HepG2 (cell line): ENCODE measurements around the gene TSPAN31. TPM values are rescaled to one million over a fixed set of nuclear protein-coding genes. Genes with fewer than 3 reads are reported as not detected.

Experiments used
- BCL6 ChIP-seq: IDR thresholded peaks from 2 replicates; pipeline ENCODE4 v1.6.1; 2016; ENCODE audit warnings: missing genetic modification reagents, missing compliant biosample characterization
- CREBL2 ChIP-seq: sonication (generic); formaldehyde crosslinking; IDR thresholded peaks from 2 replicates; pipeline ENCODE4 v1.8.1; 2023; ENCODE audit warnings: missing genetic modification reagents, mild to moderate bottlenecking, borderline replicate concordance
- FLYWCH1 ChIP-seq: sonication (generic); formaldehyde crosslinking; IDR thresholded peaks from 2 replicates; pipeline ENCODE4 v1.8.1; 2023; ENCODE audit warnings: mild to moderate bottlenecking, missing genetic modification reagents
- HMGXB3 ChIP-seq: sonication (generic); formaldehyde crosslinking; IDR thresholded peaks from 2 replicates; pipeline ENCODE4 v1.4.0; 2020; ENCODE audit warnings: missing genetic modification reagents, borderline replicate concordance
- MAF1 ChIP-seq: sonication (generic); formaldehyde crosslinking; IDR thresholded peaks from 2 replicates; pipeline ENCODE4 v1.5.0; 2020; ENCODE audit warnings: missing genetic modification reagents, borderline replicate concordance
- MATR3 ChIP-seq: sonication (generic); formaldehyde crosslinking; IDR thresholded peaks from 2 replicates; pipeline ENCODE4 v1.4.0; 2020; ENCODE audit warnings: missing genetic modification reagents
- NFE2 ChIP-seq: sonication (generic); formaldehyde crosslinking; IDR thresholded peaks from 2 replicates; pipeline ENCODE4 v1.4.0; 2020; ENCODE audit warnings: missing genetic modification reagents
- NFRKB ChIP-seq: fragments of 450-650 bp; IDR thresholded peaks from 2 replicates; pipeline ENCODE4 v1.6.1; 2017
- PLRG1 ChIP-seq: fragments of 450-650 bp; conservative IDR thresholded peaks from 2 replicates; pipeline ENCODE4 v1.6.1; 2016
- POLR2G ChIP-seq: fragments of 200-400 bp; formaldehyde crosslinking; IDR thresholded peaks from 2 replicates; pipeline ENCODE4 v1.6.1; 2018; ENCODE audit warnings: mild to moderate bottlenecking, low read depth, low read length, moderate library complexity
- SIN3B ChIP-seq: fragments of 150-350 bp; IDR thresholded peaks from 2 replicates; pipeline ENCODE4 v1.6.1; 2014; ENCODE audit warnings: low read length
- SIX4 ChIP-seq: sonication (generic); formaldehyde crosslinking; IDR thresholded peaks from 2 replicates; pipeline ENCODE4 v1.4.0; 2020; ENCODE audit warnings: missing genetic modification reagents
- TOPORS ChIP-seq: sonication (generic); formaldehyde crosslinking; IDR thresholded peaks from 2 replicates; pipeline ENCODE4 v1.8.0; 2023; ENCODE audit warnings: mild to moderate bottlenecking, missing genetic modification reagents
- ZNF24 ChIP-seq: fragments of 450-650 bp; IDR thresholded peaks from 2 replicates; pipeline ENCODE4 v1.6.1; 2017; ENCODE audit warnings: antibody characterized with exemption, mild to moderate bottlenecking
- ZNF530 ChIP-seq: sonication (generic); formaldehyde crosslinking; IDR thresholded peaks from 2 replicates; pipeline ENCODE4 v1.5.0; 2020; ENCODE audit warnings: low read depth, mild to moderate bottlenecking, missing genetic modification reagents
- ZNF572 ChIP-seq: sonication (generic); formaldehyde crosslinking; IDR thresholded peaks from 2 replicates; pipeline ENCODE4 v1.5.1; 2020; ENCODE audit warnings: mild to moderate bottlenecking, missing genetic modification reagents
- ZNF674 ChIP-seq: sonication (generic); formaldehyde crosslinking; IDR thresholded peaks from 2 replicates; pipeline ENCODE4 v1.5.0; 2020; ENCODE audit warnings: low read depth, mild to moderate bottlenecking, missing genetic modification reagents
- ZNF704 ChIP-seq: sonication (generic); formaldehyde crosslinking; IDR thresholded peaks from 2 replicates; pipeline ENCODE4 v1.8.1; 2023; ENCODE audit warnings: mild to moderate bottlenecking, inconsistent platforms, moderate library complexity, missing genetic modification reagents, borderline replicate concordance
- ZNF776 ChIP-seq: sonication (generic); formaldehyde crosslinking; IDR thresholded peaks from 2 replicates; pipeline ENCODE4 v1.4.0; 2020; ENCODE audit warnings: mild to moderate bottlenecking, missing genetic modification reagents
- ZSCAN30 ChIP-seq: sonication (generic); formaldehyde crosslinking; IDR thresholded peaks from 2 replicates; pipeline ENCODE4 v1.5.0; 2020; ENCODE audit warnings: mild to moderate bottlenecking, missing genetic modification reagents
- polyA plus RNA-seq, 8 experiments: library from polyadenylated mRNA; depleted of rRNA in 3 of 8; stranded (reverse) in 7 of 8; unstranded in 1 of 8; fragments of >200 nt; fragmentation: Illumina TruSeq in 4 of 8; extraction: Trizol in 4 of 8; gene quantifications; 2 replicates each; pipeline versions ENCODE4 v1.2.1 to v1.2.3, GENCODE V29; 2011 to 2016; ENCODE audit warnings: low read depth in 4 of 8, missing spikeins in 1 of 8, mixed read lengths in 1 of 8; ENCODE audit not compliant: insufficient read depth in 1 of 8
- total RNA-seq, 5 experiments: library from RNA; depleted of rRNA; stranded (reverse); fragments of >200 nt; fragmentation: Illumina TruSeq; extraction: Trizol; gene quantifications; 2 replicates each; pipeline ENCODE4 v1.2.3, GENCODE V29; 2016; ENCODE audit warnings: low read depth in 1 of 5
- TF ChIP-seq, protein P1 (sequence below): sonication (generic); formaldehyde crosslinking; IDR thresholded peaks from 2 replicates; pipeline ENCODE4 v1.4.0; 2020; ENCODE audit warnings: missing genetic modification reagents
- TF ChIP-seq, protein P2 (sequence below): IDR thresholded peaks from 2 replicates; pipeline ENCODE4 v1.6.1; 2018; ENCODE audit warnings: missing genetic modification reagents, mild to moderate bottlenecking, missing compliant biosample characterization

Gene TSPAN31
- total and polyA plus RNA-seq, 2 of the 13 experiments (the other 11 are each of a cell fraction or from before 2014, with no cell fraction given): 10.4 to 24.6 TPM

- TF ChIP-seq NFRKB (no peak), FLYWCH1 (no peak), SIN3B (no peak), HMGXB3 (no peak), MAF1 (CRISPR knock-in tag) (no peak), POLR2G (peak; percentile 47; the same call in 1 of the 2 replicates), NFE2 (no peak), BCL6 (CRISPR knock-in tag) (no peak), TOPORS (CRISPR knock-in tag) (no peak), ZNF704 (no peak; the same call in 1 of the 2 replicates), PLRG1 (no peak), ZNF24 (no peak), CREBL2 (CRISPR knock-in tag) (no peak), ZNF572 (0 out of 2 replicates have a peak, but pooled peaks have one; percentile 70), ZNF530 (CRISPR knock-in tag) (no peak), MATR3 (no peak), ZNF776 (CRISPR knock-in tag) (peak; percentile 39; the same call in 1 of the 2 replicates), SIX4 (CRISPR knock-in tag) (no peak), ZNF674 (CRISPR knock-in tag) (no peak), ZSCAN30 (CRISPR knock-in tag) (no peak)
- TF ChIP-seq, protein P1, sequence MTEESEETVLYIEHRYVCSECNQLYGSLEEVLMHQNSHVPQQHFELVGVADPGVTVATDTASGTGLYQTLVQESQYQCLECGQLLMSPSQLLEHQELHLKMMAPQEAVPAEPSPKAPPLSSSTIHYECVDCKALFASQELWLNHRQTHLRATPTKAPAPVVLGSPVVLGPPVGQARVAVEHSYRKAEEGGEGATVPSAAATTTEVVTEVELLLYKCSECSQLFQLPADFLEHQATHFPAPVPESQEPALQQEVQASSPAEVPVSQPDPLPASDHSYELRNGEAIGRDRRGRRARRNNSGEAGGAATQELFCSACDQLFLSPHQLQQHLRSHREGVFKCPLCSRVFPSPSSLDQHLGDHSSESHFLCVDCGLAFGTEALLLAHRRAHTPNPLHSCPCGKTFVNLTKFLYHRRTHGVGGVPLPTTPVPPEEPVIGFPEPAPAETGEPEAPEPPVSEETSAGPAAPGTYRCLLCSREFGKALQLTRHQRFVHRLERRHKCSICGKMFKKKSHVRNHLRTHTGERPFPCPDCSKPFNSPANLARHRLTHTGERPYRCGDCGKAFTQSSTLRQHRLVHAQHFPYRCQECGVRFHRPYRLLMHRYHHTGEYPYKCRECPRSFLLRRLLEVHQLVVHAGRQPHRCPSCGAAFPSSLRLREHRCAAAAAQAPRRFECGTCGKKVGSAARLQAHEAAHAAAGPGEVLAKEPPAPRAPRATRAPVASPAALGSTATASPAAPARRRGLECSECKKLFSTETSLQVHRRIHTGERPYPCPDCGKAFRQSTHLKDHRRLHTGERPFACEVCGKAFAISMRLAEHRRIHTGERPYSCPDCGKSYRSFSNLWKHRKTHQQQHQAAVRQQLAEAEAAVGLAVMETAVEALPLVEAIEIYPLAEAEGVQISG (CRISPR knock-in tag): peak; percentile 61
- TF ChIP-seq, protein P2, sequence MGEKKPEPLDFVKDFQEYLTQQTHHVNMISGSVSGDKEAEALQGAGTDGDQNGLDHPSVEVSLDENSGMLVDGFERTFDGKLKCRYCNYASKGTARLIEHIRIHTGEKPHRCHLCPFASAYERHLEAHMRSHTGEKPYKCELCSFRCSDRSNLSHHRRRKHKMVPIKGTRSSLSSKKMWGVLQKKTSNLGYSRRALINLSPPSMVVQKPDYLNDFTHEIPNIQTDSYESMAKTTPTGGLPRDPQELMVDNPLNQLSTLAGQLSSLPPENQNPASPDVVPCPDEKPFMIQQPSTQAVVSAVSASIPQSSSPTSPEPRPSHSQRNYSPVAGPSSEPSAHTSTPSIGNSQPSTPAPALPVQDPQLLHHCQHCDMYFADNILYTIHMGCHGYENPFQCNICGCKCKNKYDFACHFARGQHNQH: 0 out of 2 replicates have a peak, but pooled peaks have one; percentile 37
Measured at GRCh38 chr12:57765003-57765697, 20.3 kb downstream of the TSPAN31 start (continued).
